ENCODE results near the gene OR6C74.

OR6C74 gene

DNA sequence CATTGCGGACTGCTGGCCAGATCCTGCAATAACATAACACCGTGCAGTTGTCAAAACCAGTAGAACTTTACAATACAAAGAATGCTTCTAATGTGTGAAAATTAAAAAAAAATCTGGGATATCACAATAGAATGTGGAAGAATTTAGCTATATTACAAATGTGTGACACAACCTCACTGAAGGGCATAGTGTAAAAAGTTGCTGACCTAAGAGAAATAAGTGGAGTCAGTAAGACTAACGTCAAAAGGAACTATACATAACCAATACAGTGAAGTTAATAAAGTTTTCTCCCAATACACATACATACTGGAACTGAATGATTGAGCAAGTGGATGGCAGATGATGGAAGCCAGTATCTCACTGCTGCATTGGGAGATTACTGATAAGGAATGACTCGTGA is 12.4 kb downstream of the OR6C74 start:
- in situ Hi-C loops (cut with HindIII; ENCODE audit: low sequenced_read_pairs), result no loop called here
- no peak overlapping the region for H3K4me3 ChIP-seq (ENCODE audit: low read depth, low read length)
- DNase-seq (ENCODE audit: low read depth, low spot score), result no peak
- TF ChIP-seq, protein P1, sequence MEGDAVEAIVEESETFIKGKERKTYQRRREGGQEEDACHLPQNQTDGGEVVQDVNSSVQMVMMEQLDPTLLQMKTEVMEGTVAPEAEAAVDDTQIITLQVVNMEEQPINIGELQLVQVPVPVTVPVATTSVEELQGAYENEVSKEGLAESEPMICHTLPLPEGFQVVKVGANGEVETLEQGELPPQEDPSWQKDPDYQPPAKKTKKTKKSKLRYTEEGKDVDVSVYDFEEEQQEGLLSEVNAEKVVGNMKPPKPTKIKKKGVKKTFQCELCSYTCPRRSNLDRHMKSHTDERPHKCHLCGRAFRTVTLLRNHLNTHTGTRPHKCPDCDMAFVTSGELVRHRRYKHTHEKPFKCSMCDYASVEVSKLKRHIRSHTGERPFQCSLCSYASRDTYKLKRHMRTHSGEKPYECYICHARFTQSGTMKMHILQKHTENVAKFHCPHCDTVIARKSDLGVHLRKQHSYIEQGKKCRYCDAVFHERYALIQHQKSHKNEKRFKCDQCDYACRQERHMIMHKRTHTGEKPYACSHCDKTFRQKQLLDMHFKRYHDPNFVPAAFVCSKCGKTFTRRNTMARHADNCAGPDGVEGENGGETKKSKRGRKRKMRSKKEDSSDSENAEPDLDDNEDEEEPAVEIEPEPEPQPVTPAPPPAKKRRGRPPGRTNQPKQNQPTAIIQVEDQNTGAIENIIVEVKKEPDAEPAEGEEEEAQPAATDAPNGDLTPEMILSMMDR (IDR thresholded peaks at IDR 0.05; ENCODE audit: low read depth, low read length), result no peak

DNA sequence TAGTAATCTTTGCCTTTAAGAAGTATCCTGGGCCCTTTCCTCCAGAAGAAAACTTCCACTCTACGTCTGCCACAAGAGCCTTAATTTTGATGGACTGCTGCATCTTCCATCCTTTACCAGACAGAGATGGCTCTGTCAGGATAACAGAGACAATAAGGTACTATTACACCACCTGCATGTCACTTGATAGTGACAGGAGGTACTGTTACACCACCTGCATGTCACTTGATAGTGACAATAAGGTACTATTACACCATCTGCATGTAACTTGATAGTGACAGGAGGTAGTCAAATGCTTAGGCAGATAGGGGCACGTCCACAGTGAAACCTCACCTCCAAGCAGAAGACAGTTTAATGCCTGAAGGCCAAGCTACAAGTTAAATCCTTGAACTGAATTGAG is 13.9 kb downstream of the OR6C74 start:
- no peak overlapping the region for H3K4me3 ChIP-seq (ENCODE audit: low read depth, low read length)
- in situ Hi-C loops (cut with HindIII; ENCODE audit: low sequenced_read_pairs), result no loop called here
- no peak for DNase-seq (ENCODE audit: low read depth, low spot score)
- TF ChIP-seq, protein P1 (IDR thresholded peaks at IDR 0.05; ENCODE audit: low read depth, low read length), result no peak

DNA sequence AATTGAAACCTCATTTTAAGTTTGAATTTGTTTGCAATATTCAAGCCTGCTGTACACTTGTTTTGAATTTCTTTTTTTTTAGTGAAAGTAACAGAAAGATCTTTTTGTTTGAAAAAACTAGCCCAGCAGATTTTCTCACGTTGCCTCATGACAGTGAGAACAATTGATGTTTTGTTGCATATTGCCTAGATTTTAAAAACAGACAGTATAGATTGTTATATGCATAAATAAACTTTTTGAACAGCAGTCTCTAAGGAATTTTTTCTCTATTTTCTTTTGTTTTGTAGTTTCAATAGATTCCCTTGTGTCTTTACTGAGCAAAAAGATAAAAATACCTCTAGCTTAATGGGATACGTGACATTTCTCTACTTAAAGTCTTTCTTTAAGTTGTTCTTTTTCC is 36.6 kb downstream of the OR6C74 start:
- DNase-seq (ENCODE audit: low read depth, low spot score), result no peak
- in situ Hi-C loops (cut with HindIII; ENCODE audit: low sequenced_read_pairs), result no loop called here
- no peak overlapping the region for H3K4me3 ChIP-seq (ENCODE audit: low read depth, low read length)
- TF ChIP-seq, protein P1 (IDR thresholded peaks at IDR 0.05; ENCODE audit: low read depth, low read length), result no peak

DNA sequence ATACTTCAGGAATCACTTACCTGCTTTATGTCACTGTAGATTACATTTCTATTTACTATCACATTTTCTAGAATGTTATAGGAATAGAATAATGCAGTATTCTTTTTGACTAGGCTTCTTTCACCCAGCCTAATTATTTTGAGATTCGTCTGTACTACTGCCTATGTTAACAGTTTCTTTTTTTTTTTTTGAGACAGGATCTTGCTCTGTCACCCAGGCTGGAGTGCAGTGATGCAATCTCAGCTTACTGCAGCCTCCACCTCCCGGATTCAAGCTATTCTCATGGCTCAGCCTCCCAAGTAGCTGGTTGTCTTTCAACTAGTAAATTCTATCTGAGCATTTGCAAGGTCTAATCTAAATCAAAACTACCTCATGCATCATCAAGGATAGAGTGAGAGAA is 45.6 kb downstream of the OR6C74 start:
- no peak for DNase-seq (ENCODE audit: low read depth, low spot score)
- in situ Hi-C loops (cut with HindIII; ENCODE audit: low sequenced_read_pairs), result no loop called here
- no peak overlapping the region for H3K4me3 ChIP-seq (ENCODE audit: low read depth, low read length)
- TF ChIP-seq, protein P1 (IDR thresholded peaks at IDR 0.05; ENCODE audit: low read depth, low read length), result no peak

All from astrocyte of the spinal cord (primary cell).